GM13977 (cell line): ENCODE results near the gene ALLC.

Source experiments
- DNase-seq: peaks from one replicate; pipeline ENCODE4 v3.0.0; 2012; ENCODE audit warnings: low spot score
- in situ Hi-C: fragments of 300-500 bp; cut with MboI; formaldehyde crosslinking; loops from one replicate; pipeline ENCODE4 v1.12.0; 2022; ENCODE audit warnings: low sequenced_read_pairs, low pct_unique_long_range_greater_than_20kb, mixed read lengths, inconsistent platforms; ENCODE audit not compliant: unreplicated experiment
- TF ChIP-seq, protein P1 (sequence below): IDR thresholded peaks from 2 replicates; pipeline ENCODE4 v1.5.1; 2012; ENCODE audit warnings: mild to moderate bottlenecking, control low read depth; ENCODE audit not compliant: insufficient read depth; ENCODE audit errors: extremely low read depth, missing control alignments

ALLC gene

DNA sequence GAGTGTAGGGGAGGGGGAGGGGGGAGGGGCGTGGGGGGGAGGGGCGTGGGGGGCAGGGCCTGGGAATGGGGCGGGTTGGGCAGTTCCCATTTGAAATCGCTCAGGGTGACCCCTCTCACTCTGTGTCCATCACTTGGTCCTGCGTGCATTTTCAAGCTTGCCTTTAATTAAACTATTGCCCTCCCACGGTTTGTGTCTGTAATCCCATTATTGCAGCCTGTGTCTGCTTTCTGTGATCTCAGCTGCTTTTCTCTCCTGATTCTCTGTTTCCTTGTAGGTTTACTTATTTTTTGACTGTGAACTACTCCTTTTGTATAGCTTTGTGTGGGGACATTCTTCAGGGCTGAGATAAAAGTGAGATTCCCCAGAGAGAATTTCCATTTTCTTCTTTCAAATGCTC is 46.7 kb downstream of the ALLC start:
- in situ Hi-C loops = no loop called here
- no peak for DNase-seq
- TF ChIP-seq, protein P1, sequence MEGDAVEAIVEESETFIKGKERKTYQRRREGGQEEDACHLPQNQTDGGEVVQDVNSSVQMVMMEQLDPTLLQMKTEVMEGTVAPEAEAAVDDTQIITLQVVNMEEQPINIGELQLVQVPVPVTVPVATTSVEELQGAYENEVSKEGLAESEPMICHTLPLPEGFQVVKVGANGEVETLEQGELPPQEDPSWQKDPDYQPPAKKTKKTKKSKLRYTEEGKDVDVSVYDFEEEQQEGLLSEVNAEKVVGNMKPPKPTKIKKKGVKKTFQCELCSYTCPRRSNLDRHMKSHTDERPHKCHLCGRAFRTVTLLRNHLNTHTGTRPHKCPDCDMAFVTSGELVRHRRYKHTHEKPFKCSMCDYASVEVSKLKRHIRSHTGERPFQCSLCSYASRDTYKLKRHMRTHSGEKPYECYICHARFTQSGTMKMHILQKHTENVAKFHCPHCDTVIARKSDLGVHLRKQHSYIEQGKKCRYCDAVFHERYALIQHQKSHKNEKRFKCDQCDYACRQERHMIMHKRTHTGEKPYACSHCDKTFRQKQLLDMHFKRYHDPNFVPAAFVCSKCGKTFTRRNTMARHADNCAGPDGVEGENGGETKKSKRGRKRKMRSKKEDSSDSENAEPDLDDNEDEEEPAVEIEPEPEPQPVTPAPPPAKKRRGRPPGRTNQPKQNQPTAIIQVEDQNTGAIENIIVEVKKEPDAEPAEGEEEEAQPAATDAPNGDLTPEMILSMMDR = no peak

- DNase-seq = no peak
- in situ Hi-C loops = no loop called here
Observed at GRCh38 chr2:3705782-3706181, 47.8 kb downstream of the ALLC start.

DNA sequence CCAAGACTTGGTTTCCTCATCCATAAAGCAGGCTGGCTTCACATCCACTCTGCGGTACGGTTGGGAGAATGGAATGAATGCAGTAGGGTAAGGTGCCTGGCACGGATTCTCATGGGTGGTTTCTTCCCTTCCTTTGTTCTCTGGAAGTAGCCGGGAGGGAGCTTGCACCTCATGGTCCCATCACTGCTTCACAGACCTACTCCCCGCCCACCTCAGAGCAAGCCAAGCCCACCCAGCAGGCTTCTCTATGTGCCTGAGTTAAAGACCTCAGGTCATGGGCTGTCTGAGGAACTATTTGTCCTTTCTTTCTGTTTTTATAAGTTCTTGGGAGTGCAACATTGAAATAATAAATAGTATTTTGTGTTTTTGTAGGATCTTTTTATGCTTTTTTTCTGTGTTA is 48.9 kb downstream of the ALLC start:
- no peak for DNase-seq

More at GRCh38 chr2:3705782-3706181, 47.8 kb downstream of the ALLC start:
- TF ChIP-seq, protein P1 = no peak

DNA sequence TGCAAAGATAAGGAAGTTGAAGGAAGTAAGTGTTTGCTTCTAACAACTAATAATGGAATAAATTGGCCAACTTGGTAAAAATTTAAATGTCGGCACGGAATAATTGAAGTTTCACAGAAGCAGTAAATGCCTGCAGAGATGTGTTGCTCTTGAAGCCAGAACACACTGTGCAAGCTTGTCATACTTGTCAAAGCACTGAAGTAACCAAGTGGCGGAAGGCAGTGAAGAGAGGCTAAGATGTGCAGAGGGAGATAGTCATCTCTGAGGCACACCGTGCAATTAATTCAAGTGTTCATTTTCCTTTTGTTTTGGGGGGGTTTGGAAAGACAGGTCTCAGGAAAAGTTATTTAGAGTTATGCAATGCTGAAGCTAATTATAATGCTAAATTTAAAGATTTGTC is 50.6 kb downstream of the ALLC start:
- in situ Hi-C loops = no loop called here
- TF ChIP-seq, protein P1 = no peak
- no peak for DNase-seq

More for the DNA sequence above, 48.9 kb downstream of the ALLC start:
- TF ChIP-seq, protein P1 = no peak
- in situ Hi-C loops = no loop called here

- in situ Hi-C loops = no loop called here
- TF ChIP-seq, protein P1 = no peak
- no peak for DNase-seq
Observed at GRCh38 chr2:3709225-3709624, 51.2 kb downstream of the ALLC start.

- no peak for DNase-seq
- in situ Hi-C loops = no loop called here
- TF ChIP-seq, protein P1 = no peak
Observed at GRCh38 chr2:3712424-3712823, 54.4 kb downstream of the ALLC start.
